ENCODE results near the gene UNC5C.
A peak's percentile ranks its signal among the peaks of the same experiment; 100 is the strongest.

Gene UNC5C

GRCh38 chr4:95552942-95553550, 4.3 kb upstream of the UNC5C start:
- H3K4me3 ChIP-seq (ENCODE audit: low read depth, low read length), result no peak overlapping the region

GRCh38 chr4:95551653-95552052, 2.9 kb upstream of the UNC5C start:
- no peak for TF ChIP-seq CTCF (IDR thresholded peaks at IDR 0.05; ENCODE audit: borderline replicate concordance, insufficient read depth, low read depth, low read length)
- no peak overlapping the region for H3K4me3 ChIP-seq (ENCODE audit: low read depth, low read length)

More at GRCh38 chr4:95552942-95553550, 4.3 kb upstream of the UNC5C start:
- no peak for TF ChIP-seq CTCF (IDR thresholded peaks at IDR 0.05; ENCODE audit: borderline replicate concordance, insufficient read depth, low read depth, low read length)

GRCh38 chr4:95550115-95550987, 1.6 kb upstream of the UNC5C start:
- TF ChIP-seq CTCF (IDR thresholded peaks at IDR 0.05; ENCODE audit: borderline replicate concordance, insufficient read depth, low read depth, low read length), result no peak
- no peak overlapping the region for H3K4me3 ChIP-seq (ENCODE audit: low read depth, low read length)

- TF ChIP-seq CTCF (IDR thresholded peaks at IDR 0.05; ENCODE audit: borderline replicate concordance, insufficient read depth, low read depth, low read length), result no peak
- peak overlapping the region; percentile 49 for H3K4me3 ChIP-seq (ENCODE audit: low read depth, low read length)
Measured at GRCh38 chr4:95549246-95550114, 707 bp upstream of the UNC5C start.

GRCh38 chr4:95547715-95548471, 880 bp downstream of the UNC5C start:
- TF ChIP-seq CTCF (IDR thresholded peaks at IDR 0.05; ENCODE audit: borderline replicate concordance, insufficient read depth, low read depth, low read length), result no peak
- no peak overlapping the region for H3K4me3 ChIP-seq (ENCODE audit: low read depth, low read length)

GRCh38 chr4:95546866-95547714, 1.7 kb downstream of the UNC5C start:
- no peak for TF ChIP-seq CTCF (IDR thresholded peaks at IDR 0.05; ENCODE audit: borderline replicate concordance, insufficient read depth, low read depth, low read length)
- no peak overlapping the region for H3K4me3 ChIP-seq (ENCODE audit: low read depth, low read length)
